WI38 (cell line): Measurements from ENCODE around the gene NECAB3.

Experiments
- H3K4me3 ChIP-seq: 2 replicates; pipeline ENCODE4 v1.5.1; 2011; ENCODE audit warnings: low read depth, mild to moderate bottlenecking, control low read depth, low read length
- CTCF ChIP-seq: IDR thresholded peaks from 2 replicates; pipeline ENCODE4 v1.5.1; 2012; ENCODE audit warnings: low read depth, mild to moderate bottlenecking, control low read depth, low read length

NECAB3 gene

DNA sequence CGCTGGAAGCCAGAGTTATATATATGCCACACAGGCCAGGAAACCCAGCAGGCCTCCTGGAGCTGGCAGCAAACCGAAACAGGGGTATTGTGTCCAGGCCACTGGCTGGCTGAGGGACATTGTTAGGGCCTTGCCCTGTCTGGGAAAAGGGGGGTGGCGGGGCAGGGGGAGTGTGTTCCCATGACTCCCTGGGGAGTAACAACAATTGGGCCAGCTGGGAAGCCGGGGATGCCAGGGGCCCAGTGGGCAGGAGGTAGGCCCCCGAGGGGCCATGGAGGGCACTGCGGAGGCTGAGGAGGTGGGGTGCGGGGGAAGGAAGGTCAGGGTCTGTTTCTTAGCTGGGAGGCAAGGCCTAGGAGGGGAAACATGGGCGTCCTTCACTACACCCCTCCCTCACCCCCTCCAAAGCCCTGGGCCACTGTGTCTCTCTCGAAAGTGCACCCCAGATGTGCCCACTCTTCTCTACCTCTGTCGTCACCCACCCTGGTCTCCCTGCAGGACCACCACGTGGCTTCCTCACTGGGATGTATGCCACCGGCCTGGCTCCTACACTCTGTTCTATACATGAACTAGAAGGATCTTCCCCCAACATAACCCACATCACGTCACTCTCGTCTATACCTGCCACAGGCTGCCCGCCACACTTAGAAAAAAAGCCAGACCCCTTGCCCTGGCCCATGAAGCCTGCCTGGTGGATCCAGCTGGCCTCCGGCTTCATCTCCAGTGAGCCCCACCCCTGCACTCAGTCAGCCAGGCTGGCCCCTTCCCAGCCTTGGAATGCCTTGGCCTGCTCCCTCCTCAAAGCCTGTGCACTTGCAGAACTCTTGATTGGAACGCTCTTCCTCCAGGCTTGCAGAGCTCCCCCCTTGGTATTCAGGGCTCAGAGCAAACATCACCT lies 19.8 kb upstream of the NECAB3 start:
- H3K4me3 ChIP-seq, result no peak overlapping the region
- TF ChIP-seq CTCF, result no peak

- no peak for TF ChIP-seq CTCF
- no peak overlapping the region for H3K4me3 ChIP-seq
Observed at GRCh38 chr20:33693289-33693688, 19.1 kb upstream of the NECAB3 start.

DNA sequence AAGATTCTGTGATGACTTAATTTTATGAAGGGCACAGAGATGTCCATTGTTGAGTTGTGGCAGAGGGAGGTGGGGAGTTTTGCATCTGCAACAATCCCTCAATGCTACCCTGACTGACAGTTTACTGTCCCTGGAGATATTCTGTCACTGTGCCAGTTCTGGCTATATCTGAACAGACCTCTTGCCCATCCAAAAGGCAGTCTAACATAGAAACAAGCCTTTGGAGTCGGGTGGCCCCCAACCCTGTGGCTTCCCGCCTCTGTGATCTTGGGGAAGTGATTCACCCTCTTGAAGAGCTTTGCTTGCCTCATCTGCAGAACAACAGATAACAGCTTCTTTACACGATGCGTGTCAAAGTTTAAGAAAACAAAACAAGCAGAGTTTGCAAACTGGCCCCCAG lies 15.7 kb upstream of the NECAB3 start:
- TF ChIP-seq CTCF, result no peak
- no peak overlapping the region for H3K4me3 ChIP-seq

GRCh38 chr20:33689493-33689892 lies 15.3 kb upstream of the NECAB3 start:
- no peak overlapping the region for H3K4me3 ChIP-seq
- no peak for TF ChIP-seq CTCF

- no peak for TF ChIP-seq CTCF
Observed at GRCh38 chr20:33688938-33689424, 14.8 kb upstream of the NECAB3 start.

DNA sequence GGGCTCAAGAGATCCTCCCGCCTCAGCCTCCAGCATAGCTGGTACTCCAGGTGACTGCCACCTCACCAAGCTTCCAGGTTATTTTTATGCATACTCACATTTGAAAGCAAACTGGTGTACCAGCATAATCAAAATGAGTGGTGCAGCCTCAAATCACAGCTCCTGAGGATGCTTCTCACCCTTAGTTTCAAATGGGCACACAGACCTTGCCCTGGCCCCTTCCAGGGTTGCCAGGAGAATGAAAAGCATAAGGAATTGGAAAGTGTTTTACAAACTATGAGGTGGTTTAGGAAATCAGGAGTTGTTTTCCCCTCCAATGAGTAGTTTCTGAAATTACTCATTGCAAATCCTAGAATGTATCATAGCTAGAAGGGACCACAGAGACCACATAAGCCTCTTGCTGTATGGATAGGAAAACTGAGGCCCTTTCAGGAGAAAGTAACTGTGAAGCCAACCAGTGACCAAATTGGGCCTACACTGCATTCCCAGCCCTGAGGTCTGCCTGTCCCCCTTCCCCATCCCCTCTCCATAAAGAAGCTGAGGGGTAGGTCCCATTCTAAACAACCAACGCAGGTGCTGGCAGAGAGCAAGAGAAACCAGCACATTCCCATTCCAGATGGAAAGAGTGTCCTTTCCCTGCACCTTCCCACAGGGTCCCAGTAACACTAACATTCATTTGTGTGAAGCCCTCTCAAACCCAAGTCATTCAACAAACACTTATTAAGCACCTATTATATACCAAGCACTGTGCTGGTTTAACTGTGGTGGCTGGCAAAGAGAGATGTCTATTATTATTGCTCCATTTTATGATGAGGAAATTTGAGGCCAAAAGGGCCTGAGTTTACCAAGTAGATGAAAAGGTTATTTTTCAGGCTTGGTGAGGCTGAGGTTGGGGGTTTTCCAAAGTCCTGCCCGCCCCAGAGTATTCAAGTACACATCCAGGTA lies 14.0 kb upstream of the NECAB3 start:
- TF ChIP-seq CTCF, result no peak
- H3K4me3 ChIP-seq, result no peak overlapping the region

More at GRCh38 chr20:33688938-33689424, 14.8 kb upstream of the NECAB3 start:
- H3K4me3 ChIP-seq, result no peak overlapping the region
